ENCODE data around the gene EGLN2. TPM values are rescaled to one million over a fixed set of nuclear protein-coding genes. Genes with fewer than 3 reads are reported as not detected.
"Not testable (repeated sequence)": the region's sequence is repeated elsewhere in the genome, so short reads cannot be mapped to it uniquely, and the experiment has no call there.

EGLN2 gene
- total RNA-seq, 1 experiment from 2014 or later: 131 TPM

- Mint-ChIP-seq H3K4me3 (no peak overlapping the region), H3K36me3 (ENCODE audit: insufficient read depth in 1 of 3, low read depth in 3 of 3) (peaks cover 22 to 39% (median 28%) of the 10 kb centered on the region in 3 experiments), H3K4me1 (no peaks in the 10 kb centered on the region), H3K27me3 (ENCODE audit: low read depth) (no peaks in the 10 kb centered on the region; the same call in 1 of the 2 replicates), H3K9me3 (peaks cover 0 to 2% of the 10 kb centered on the region in 2 experiments; a peak in 3 of 5 replicates), H3K27ac (no peak overlapping the region)
- H2BK12ac ChIP-seq (ENCODE audit: insufficient read length, low read depth, low read length): no peak overlapping the region
- no peaks in the 10 kb centered on the region for H3K9me3 ChIP-seq (ENCODE audit: control insufficient read depth, low read depth, low read length)
- no peak overlapping the region for H4K5ac ChIP-seq (ENCODE audit: insufficient read length, low read depth, low read length)
- no peak overlapping the region for H2BK5ac ChIP-seq (ENCODE audit: insufficient read length, low read length)
- DNase-seq: no peak
- H3K9ac ChIP-seq (ENCODE audit: extremely low read depth, insufficient read length, low read length): no peak overlapping the region
- no peak overlapping the region for H2AFZ ChIP-seq (ENCODE audit: low read length)
- no peaks in the 10 kb centered on the region for H3K23me2 ChIP-seq (ENCODE audit: insufficient read length, low read depth, low read length, poor library complexity, severe bottlenecking)
- no peaks in the 10 kb centered on the region for H3K27me3 ChIP-seq (ENCODE audit: insufficient read depth, low read length)
- H3K4me2 ChIP-seq (ENCODE audit: insufficient read depth, insufficient read length, low read length): no peak overlapping the region
- H3T11ph ChIP-seq (ENCODE audit: low read length): no peak overlapping the region
- H3K18ac ChIP-seq (ENCODE audit: insufficient read length, low read depth, low read length): no peak overlapping the region
- H4K91ac ChIP-seq (ENCODE audit: insufficient read length, low read depth, low read length): no peak overlapping the region
- H2AK5ac ChIP-seq (ENCODE audit: insufficient read length, low read length): no peak overlapping the region
- H2BK20ac ChIP-seq (ENCODE audit: low read depth, low read length, poor library complexity, severe bottlenecking): no peak overlapping the region
- no peak overlapping the region for H4K8ac ChIP-seq (replicated peaks; ENCODE audit: insufficient read length, low read depth, low read length)
- no peak overlapping the region for H3K14ac ChIP-seq (ENCODE audit: insufficient read depth, low read length)
- no peak overlapping the region for H3K56ac ChIP-seq (ENCODE audit: insufficient read length, low read depth, low read length)
- no peak overlapping the region for H3K4ac ChIP-seq (ENCODE audit: low read depth, low read length)
- H3K79me1 ChIP-seq (ENCODE audit: insufficient read depth, low read depth, low read length, poor library complexity, severe bottlenecking): no peaks in the 10 kb centered on the region
- no peaks in the 10 kb centered on the region for H3K4me1 ChIP-seq (ENCODE audit: insufficient read depth, low read length)
- no peak for TF ChIP-seq CTCF (conservative IDR thresholded peaks at IDR 0.05)
- H2BK120ac ChIP-seq (ENCODE audit: low read depth, low read length, poor library complexity, severe bottlenecking): no peak overlapping the region
- H3K79me2 ChIP-seq (ENCODE audit: insufficient read depth, low read length): no peaks in the 10 kb centered on the region
- H3K23ac ChIP-seq (ENCODE audit: insufficient read length, low read depth, low read length): no peak overlapping the region
- no CpG with 5 or more reads among the region's 5 CpGs for WGBS (ENCODE audit: extremely low coverage, insufficient read length, low lambda C conversion rate)
- no peaks in the 10 kb centered on the region for H4K20me1 ChIP-seq (ENCODE audit: control insufficient read depth, insufficient read depth, insufficient read length)
- no peak overlapping the region for H3K27ac ChIP-seq (ENCODE audit: insufficient read length, low read depth, low read length)
- no peak overlapping the region for H2BK15ac ChIP-seq (ENCODE audit: low read depth, low read length)
Measured at GRCh38 chr19:40768869-40769268, 30.1 kb upstream of the EGLN2 start.

- not testable (repeated sequence) for H3K27me3 Mint-ChIP-seq (ENCODE audit: low read depth); DNase-seq; H2AK5ac ChIP-seq (ENCODE audit: insufficient read length, low read length); H3K4me1 ChIP-seq (ENCODE audit: insufficient read depth, low read length); H3T11ph ChIP-seq (ENCODE audit: low read length); H2BK120ac ChIP-seq (ENCODE audit: low read depth, low read length, poor library complexity, severe bottlenecking); H4K8ac ChIP-seq (replicated peaks; ENCODE audit: insufficient read length, low read depth, low read length); H2BK5ac ChIP-seq (ENCODE audit: insufficient read length, low read length); H3K4me1 Mint-ChIP-seq; H4K20me1 ChIP-seq (ENCODE audit: control insufficient read depth, insufficient read depth, insufficient read length); H3K18ac ChIP-seq (ENCODE audit: insufficient read length, low read depth, low read length); H3K23me2 ChIP-seq (ENCODE audit: insufficient read length, low read depth, low read length, poor library complexity, severe bottlenecking); H3K9me3 Mint-ChIP-seq; H2AFZ ChIP-seq (ENCODE audit: low read length); H2BK15ac ChIP-seq (ENCODE audit: low read depth, low read length); H3K14ac ChIP-seq (ENCODE audit: insufficient read depth, low read length); H4K5ac ChIP-seq (ENCODE audit: insufficient read length, low read depth, low read length); H4K91ac ChIP-seq (ENCODE audit: insufficient read length, low read depth, low read length); H3K56ac ChIP-seq (ENCODE audit: insufficient read length, low read depth, low read length); H3K4me2 ChIP-seq (ENCODE audit: insufficient read depth, insufficient read length, low read length); H3K9me3 ChIP-seq (ENCODE audit: control insufficient read depth, low read depth, low read length); H3K9ac ChIP-seq (ENCODE audit: extremely low read depth, insufficient read length, low read length); H2BK12ac ChIP-seq (ENCODE audit: insufficient read length, low read depth, low read length); H3K79me1 ChIP-seq (ENCODE audit: insufficient read depth, low read depth, low read length, poor library complexity, severe bottlenecking); H3K27ac ChIP-seq (ENCODE audit: insufficient read length, low read depth, low read length); H2BK20ac ChIP-seq (ENCODE audit: low read depth, low read length, poor library complexity, severe bottlenecking); H3K4me3 Mint-ChIP-seq; H3K23ac ChIP-seq (ENCODE audit: insufficient read length, low read depth, low read length); H3K4ac ChIP-seq (ENCODE audit: low read depth, low read length); H3K27me3 ChIP-seq (ENCODE audit: insufficient read depth, low read length); H3K79me2 ChIP-seq (ENCODE audit: insufficient read depth, low read length)
- H3K36me3 Mint-ChIP-seq (ENCODE audit: insufficient read depth in 1 of 3, low read depth in 3 of 3): peaks cover 0 to 16% (median 8%) of the 10 kb centered on the region in 3 experiments; a peak in 5 of 7 replicates
- no CpG with 5 or more reads among the region's 10 CpGs for WGBS (ENCODE audit: extremely low coverage, insufficient read length, low lambda C conversion rate)
- peak overlapping the region in 1 of 3 experiments; percentile 16; a peak in 2 of 7 replicates for H3K27ac Mint-ChIP-seq
Measured at GRCh38 chr19:40771101-40771862, 27.7 kb upstream of the EGLN2 start.
